Activated naive CD4-positive, alpha-beta T cell treated with anti-CD3 and anti-CD28 coated beads, Interleukin-2, amount 50 U/mL, for 16 hours (primary cell): Measurements from ENCODE around the gene TTC28.
"Not testable (repeated sequence)": the region's sequence is repeated elsewhere in the genome, so short reads cannot be mapped to it uniquely, and the experiment has no call there.

ENCODE experiments used
- DNase-seq: peaks from one replicate; pipeline ENCODE4 v3.0.0-alpha.2; 2020

Gene TTC28

GRCh38 chr22:28398355-28398754 lies 281.3 kb downstream of the TTC28 start:
- no peak for DNase-seq

- DNase-seq: no peak
Observed at GRCh38 chr22:28397306-28397705, 282.3 kb downstream of the TTC28 start.

- no peak for DNase-seq
Observed at GRCh38 chr22:28395920-28396753, 283.5 kb downstream of the TTC28 start.

DNA sequence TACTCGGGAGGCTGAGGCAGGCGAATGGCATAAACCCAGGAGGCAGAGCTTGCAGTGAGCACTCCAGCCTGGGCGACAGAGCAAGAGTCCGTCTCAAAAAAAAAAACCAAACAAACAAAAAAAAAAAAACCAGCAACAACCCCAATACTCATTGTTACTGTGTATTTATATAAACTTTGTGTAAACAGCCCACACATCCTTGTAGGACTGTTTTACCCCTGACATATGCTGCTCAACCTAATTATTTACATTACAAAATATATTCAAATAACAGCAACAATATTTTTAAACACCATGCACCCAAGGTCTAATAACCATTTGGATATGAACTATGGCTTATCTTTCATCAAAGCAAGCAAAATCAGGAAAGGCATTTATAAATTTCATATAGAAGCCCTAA lies 284.1 kb downstream of the TTC28 start:
- no peak for DNase-seq

DNA sequence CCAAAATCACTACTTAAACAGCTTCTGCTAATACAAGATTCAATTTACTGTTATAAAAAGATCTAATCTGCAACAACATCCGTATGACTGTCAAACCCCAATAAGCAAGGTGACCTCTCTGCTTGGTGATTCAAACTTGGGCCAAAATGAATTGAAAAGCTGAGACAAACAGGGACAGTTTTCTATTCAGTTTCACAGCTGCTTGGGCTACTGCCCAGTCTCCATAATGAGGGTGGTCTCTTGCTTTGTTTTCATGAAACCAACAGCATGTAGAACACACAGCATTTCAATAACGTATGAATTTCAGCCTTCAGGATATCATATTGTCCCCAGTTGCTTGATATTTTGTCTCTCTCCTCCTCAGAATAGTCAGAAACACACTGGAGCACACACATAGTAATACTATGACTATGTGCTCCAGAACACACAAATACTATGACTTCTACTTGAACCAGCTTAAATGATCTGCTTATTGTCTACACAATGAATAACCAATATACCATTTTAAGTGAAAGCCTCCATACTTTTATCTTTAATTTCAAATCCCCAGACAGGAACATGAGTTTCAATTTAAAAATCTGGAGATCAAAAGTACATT lies 285.0 kb downstream of the TTC28 start:
- DNase-seq: no peak

- DNase-seq: no peak
Observed at GRCh38 chr22:28381429-28382167, 298.0 kb downstream of the TTC28 start.

GRCh38 chr22:28379951-28380350 lies 299.7 kb downstream of the TTC28 start:
- no peak for DNase-seq

- DNase-seq: no peak
Observed at GRCh38 chr22:28379075-28379779, 300.4 kb downstream of the TTC28 start.

DNA sequence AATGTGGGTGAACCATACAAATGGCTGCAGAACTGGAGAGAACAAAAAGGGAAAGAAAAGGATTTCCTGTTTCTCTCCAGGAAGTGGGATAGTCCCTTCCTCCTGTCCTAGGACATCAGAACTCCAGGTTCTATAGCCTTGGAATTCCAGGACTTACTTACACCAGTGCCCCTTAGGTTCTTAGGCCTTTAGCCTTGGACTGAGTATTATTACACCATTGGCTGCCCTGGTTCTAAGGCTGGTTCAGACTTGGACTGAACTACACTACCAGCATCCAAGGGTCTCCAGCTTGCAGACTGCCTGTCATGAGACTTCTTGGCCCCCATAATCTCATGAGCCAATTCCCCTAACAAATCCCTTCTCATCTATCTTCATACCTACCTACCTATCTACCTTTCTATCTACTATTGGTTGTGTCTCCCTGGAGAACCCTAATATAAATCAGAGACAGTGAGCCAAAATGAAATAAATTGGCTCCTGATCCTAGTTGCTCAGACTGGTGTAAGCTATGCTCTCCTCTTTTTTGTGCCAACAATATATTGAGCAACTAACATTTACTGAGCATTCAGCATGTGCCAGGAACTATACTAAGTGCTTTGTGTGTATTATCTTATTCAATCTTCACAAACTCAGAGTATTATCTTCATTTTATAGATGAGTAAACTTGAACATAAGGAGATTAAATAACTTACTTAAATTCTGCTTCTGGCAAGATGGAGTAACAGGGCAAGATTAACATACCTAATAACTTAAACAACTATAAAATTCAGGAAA lies 303.7 kb downstream of the TTC28 start:
- DNase-seq: no peak

DNA sequence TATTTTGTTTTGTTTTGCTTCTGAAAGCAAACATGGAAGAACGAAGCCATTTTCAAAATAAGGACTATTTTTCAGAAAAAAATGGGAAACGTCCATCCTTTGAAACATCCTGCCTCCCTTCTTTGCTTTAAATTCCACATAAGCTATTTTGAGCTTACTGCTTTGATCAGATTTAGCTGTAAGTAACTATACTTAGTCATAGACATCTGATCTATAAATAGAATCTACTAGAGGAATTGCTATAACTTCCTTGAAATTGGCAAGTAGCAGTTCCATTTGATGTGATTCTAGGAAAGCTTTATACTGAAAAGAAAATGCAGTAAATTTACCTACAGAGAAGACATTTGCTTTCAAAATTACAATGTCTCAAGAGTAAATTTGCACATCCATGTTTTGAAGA lies 305.8 kb downstream of the TTC28 start:
- no peak for DNase-seq

DNA sequence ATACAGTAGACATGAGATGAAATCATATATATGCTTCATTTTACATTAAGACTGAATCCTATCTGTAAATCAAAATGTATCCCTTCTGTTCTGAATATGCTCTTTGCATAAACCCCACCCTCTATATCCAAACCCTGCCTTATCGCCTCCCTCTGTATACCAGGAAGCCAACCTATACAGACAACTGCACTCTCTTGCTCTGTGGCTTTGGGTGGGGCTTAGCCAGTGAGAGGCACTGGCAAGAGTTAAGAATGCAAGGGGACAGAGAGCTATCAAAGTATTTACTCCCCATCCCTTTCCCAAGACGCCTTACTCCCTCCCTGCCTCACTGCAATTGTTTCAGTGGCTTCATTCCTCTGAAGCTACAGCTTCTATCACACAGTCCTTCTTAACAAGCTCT lies 309.8 kb downstream of the TTC28 start:
- DNase-seq: no peak

DNA sequence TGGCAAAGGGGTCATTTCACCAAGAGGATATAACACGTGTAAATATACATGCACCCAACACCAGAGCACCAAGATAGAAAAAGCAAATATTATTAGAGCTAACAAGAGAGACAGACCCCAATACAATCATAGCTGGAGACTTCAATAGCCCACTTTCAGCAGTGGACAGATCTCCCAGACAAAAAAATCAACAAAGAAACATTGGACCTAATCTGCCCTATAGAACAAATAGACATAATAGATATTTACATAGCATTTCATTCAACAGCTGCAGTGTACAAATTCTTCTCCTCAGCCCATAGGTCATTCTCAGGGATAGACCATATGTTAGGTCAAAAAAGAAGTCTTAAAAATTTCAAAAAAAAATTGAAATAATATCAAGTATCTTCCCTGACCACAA lies 312.8 kb downstream of the TTC28 start:
- no peak for DNase-seq

DNA sequence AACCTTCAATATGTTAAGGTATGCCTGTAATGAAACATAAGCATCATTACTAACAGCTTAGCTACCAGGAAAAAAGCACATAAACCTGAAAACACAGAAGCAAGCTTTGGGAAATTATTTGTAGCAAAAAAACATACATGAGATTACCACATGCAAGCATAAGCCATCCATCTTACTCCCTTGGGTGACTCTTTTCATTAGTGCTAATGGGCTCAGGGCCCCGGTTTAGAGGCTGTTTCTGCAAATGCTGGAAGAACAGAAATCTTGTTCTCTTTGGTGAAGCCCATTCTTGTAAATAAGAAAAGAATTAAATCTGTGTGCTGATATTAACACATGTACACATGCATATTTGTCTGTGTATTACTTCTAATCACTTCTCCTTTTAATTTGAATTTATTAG lies 314.3 kb downstream of the TTC28 start:
- DNase-seq: no peak

DNA sequence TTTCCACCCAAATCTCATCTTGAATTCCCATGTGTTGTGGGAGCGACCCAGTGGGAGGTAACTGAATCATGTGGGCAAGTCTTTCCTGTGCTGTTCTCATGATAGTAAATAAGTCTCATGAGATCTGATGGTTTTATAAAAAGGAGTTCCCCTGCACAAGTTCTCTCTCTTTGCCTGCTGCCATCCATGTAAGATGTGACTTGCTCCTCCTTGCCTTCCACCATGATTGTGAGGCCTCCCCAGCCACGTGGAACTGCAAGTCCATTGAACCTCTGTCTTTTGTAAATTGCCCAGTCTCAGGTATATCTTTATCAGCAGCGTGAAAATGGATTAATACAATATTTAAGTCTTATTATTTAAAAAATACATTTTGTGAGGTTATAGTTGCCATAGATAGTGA lies 315.5 kb downstream of the TTC28 start:
- DNase-seq: not testable (repeated sequence)

- DNase-seq: no peak
Observed at GRCh38 chr22:28360939-28361338, 318.7 kb downstream of the TTC28 start.

GRCh38 chr22:28358312-28358711 lies 321.3 kb downstream of the TTC28 start:
- no peak for DNase-seq

DNA sequence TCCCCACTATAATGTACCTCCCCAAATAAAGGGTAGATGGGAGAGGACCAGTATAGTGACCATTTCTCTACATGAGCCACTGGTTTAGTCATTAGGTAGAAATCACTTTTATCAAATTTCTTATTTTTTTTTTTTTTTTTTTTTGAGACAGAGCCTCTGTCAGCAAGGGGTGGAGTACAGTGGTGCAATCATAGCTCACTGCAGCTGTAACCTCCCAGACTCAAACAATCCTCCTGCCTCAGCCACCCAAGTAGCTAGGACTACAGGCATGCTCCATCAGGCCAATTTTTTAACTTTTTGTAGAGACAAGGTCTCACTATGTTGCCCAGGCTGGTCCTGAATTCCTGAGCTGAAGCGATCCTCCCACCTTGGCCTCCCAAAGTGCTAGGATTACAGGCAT lies 322.4 kb downstream of the TTC28 start:
- no peak for DNase-seq

DNA sequence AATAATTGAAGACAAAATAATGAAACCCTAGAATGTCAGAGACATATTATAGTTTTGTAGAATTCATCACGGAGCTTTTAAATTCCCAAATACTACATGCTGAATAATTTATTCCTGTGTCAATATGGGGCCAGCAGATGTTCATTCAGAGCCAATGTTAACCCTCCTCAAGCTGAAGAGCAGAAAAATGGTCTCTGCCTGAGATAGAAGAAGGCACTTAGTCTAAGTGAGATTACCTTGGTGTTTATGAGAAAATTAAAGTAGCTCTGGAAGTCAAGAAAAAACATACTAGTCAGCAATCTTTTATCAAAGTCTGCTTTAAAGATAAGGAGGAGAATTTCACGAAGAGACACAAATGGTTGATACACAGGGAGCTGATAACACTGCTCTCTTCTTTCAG lies 328.2 kb downstream of the TTC28 start:
- DNase-seq: no peak

GRCh38 chr22:28348613-28349609 lies 330.7 kb downstream of the TTC28 start:
- no peak for DNase-seq

DNA sequence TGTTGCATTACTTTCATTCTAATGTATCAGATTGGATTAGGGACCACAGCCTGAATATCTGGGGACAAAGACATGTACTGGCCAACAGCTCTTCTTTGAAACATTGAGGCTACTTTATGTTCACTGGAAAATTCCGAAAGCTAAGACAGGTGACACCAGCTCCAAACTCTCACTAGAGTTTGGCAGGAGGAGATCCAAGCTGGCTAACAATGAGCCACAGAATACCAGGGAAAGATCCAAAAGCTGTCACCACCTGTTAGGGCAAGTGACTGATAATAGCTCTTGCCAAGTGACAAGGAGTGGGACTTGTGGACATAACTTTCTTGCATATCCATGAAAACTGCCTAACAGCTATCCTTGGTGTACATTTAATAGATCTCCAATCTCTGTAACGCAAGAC lies 333.3 kb downstream of the TTC28 start:
- no peak for DNase-seq
